K562 (cell line): Measurements from ENCODE around the gene CNTRL. TPM values are rescaled to one million over a fixed set of nuclear protein-coding genes. Genes with fewer than 3 reads are reported as not detected.
"Not testable (repeated sequence)": the region's sequence is repeated elsewhere in the genome, so short reads cannot be mapped to it uniquely, and the experiment has no call there.

Source experiments
- ATAC-seq: fragments of 200-7000 bp; cut with Tn5 transposase; 3 replicates; pipeline ENCODE4 v1.9.1; 2020; ENCODE audit warnings: moderate library complexity
- BruUV-seq: library from RNA; stranded (reverse); fragments of 400-500 nt; replicated peaks from 2 replicates; lab custom pipeline; 2021; lab: Mats Ljungman, UMichigan
- CTCF ChIA-PET: fragments of 300-600 bp; formaldehyde crosslinking; extraction: SDS; loops from one replicate; lab custom pipeline; 2021; ENCODE audit warnings: low intra/inter-chr PET ratio; lab: Yijun Ruan, JAX
- POLR2A ChIA-PET: fragments of 300-600, 350-650 bp; sonication (Branson Sonifier 250); formaldehyde crosslinking; extraction: SDS; loops from one replicate; lab custom pipeline; 2021; ENCODE audit warnings: antibody characterized with exemption, inconsistent platforms; lab: Yijun Ruan, JAX
- DNase-seq, 4 experiments: peaks; one replicate each; pipeline versions ENCODE4 v3.0.0 to v3.0.0-alpha.2; 2011 to 2018; ENCODE audit warnings: low spot score in 3 of 4, mixed read lengths in 3 of 4; ENCODE audit errors: extremely low read depth in 1 of 4
- FAIRE-seq: peaks from 2 replicates; lab custom pipeline; 2011; peaks lifted over from hg19 to GRCh38; lab: Jason Lieb, UNC
- H2AFZ ChIP-seq: 2 replicates; pipeline ENCODE4 v1.6.0; 2011; ENCODE audit warnings: low read depth, low read length, control low read depth, inconsistent platforms
- H3K27ac ChIP-seq: fragments of 200-600 bp; 3 replicates; pipeline ENCODE4 v1.8.0; 2011; ENCODE audit warnings: low read depth, mild to moderate bottlenecking, control low read depth, inconsistent platforms, low read length, moderate library complexity, mixed read lengths; ENCODE audit errors: extremely low read depth
- H3K27me3 ChIP-seq, 2 experiments: fragments of 300-600 bp in 1 of 2; 2 replicates in 1 of 2; 3 replicates in 1 of 2; pipeline versions ENCODE4 v1.6.0 to v1.8.0; 2011; ENCODE audit warnings: inconsistent platforms in 2 of 2, low read length in 2 of 2, mild to moderate bottlenecking in 1 of 2, mixed read lengths in 1 of 2, moderate library complexity in 1 of 2; ENCODE audit not compliant: control insufficient read depth in 2 of 2, insufficient read depth in 2 of 2
- H3K36me3 ChIP-seq: fragments of 300-600 bp; 3 replicates; pipeline ENCODE4 v1.8.0; 2011; ENCODE audit warnings: mild to moderate bottlenecking, low read length, inconsistent platforms; ENCODE audit not compliant: control insufficient read depth, insufficient read depth
- H3K4me1 ChIP-seq, 2 experiments: fragments of 200-600 bp in 1 of 2; replicated peaks in 1 of 2; 2 replicates in 1 of 2; 3 replicates in 1 of 2; pipeline versions ENCODE4 v1.5.1 to v1.8.0; 2011; ENCODE audit warnings: inconsistent platforms in 2 of 2, low read length in 2 of 2, mild to moderate bottlenecking in 1 of 2, mixed read lengths in 1 of 2, moderate library complexity in 1 of 2; ENCODE audit not compliant: control insufficient read depth in 2 of 2, insufficient read depth in 2 of 2
- H3K4me2 ChIP-seq: 2 replicates; pipeline ENCODE4 v1.6.1; 2011; ENCODE audit warnings: low read length, control low read depth, inconsistent platforms, mixed read lengths; ENCODE audit not compliant: insufficient read depth
- H3K4me3 ChIP-seq: fragments of 200-600 bp; sonication (generic), shearing (Covaris generic); 2 replicates; pipeline ENCODE4 v1.5.1; 2016; ENCODE audit warnings: control low read depth, inconsistent platforms
- H3K79me2 ChIP-seq: fragments of 200-600 bp; 3 replicates; pipeline ENCODE4 v1.8.0; 2011; ENCODE audit warnings: low read length, inconsistent platforms; ENCODE audit not compliant: control insufficient read depth, insufficient read depth
- H3K9ac ChIP-seq, 2 experiments: 2 replicates each; pipeline versions ENCODE4 v1.6.0 to v1.6.1; 2011; ENCODE audit warnings: low read depth in 2 of 2, low read length in 2 of 2, control low read depth in 1 of 2, inconsistent platforms in 1 of 2, mild to moderate bottlenecking in 1 of 2, mixed read lengths in 1 of 2; ENCODE audit not compliant: insufficient read depth in 1 of 2
- H3K9me1 ChIP-seq: one replicate; pipeline ENCODE4 v1.6.0; 2011; ENCODE audit warnings: inconsistent platforms, mild to moderate bottlenecking, low read length, moderate library complexity; ENCODE audit not compliant: control insufficient read depth, insufficient read depth
- H3K9me3 ChIP-seq: replicated peaks from 2 replicates; pipeline ENCODE4 v1.5.1; 2011; ENCODE audit warnings: low read depth, low read length, inconsistent platforms; ENCODE audit not compliant: control insufficient read depth, insufficient read depth
- H4K20me1 ChIP-seq: replicated peaks from 2 replicates; pipeline ENCODE4 v1.6.1; 2011; ENCODE audit warnings: low read length, inconsistent platforms, mixed read lengths; ENCODE audit not compliant: control insufficient read depth, insufficient read depth
- ARID1B ChIP-seq: fragments of 450-650 bp; IDR thresholded peaks from 2 replicates; pipeline ENCODE4 v1.6.1; 2016; ENCODE audit warnings: antibody characterized with exemption, mild to moderate bottlenecking, inconsistent platforms
- ARID3B ChIP-seq: fragments of 250-450 bp; sonication (Bioruptor Pico); IDR thresholded peaks from 2 replicates; pipeline ENCODE4 v1.4.0; 2020; ENCODE audit warnings: borderline replicate concordance
- BCOR ChIP-seq: fragments of 450-650 bp; IDR thresholded peaks from 2 replicates; pipeline ENCODE4 v1.6.1; 2016
- E2F8 ChIP-seq: fragments of 450-650 bp; IDR thresholded peaks from 2 replicates; pipeline ENCODE4 v1.7.1; 2018; ENCODE audit warnings: mild to moderate bottlenecking, low read depth; ENCODE audit not compliant: partially characterized antibody
- ETV6 ChIP-seq, 3 experiments: fragments of 150-350 bp in 1 of 3; sonication (generic) in 1 of 3; formaldehyde crosslinking in 1 of 3; IDR thresholded peaks; 2 replicates each; pipeline versions ENCODE4 v1.6.1 to v1.8.0; 2014 to 2022; ENCODE audit warnings: borderline replicate concordance in 2 of 3, low read depth in 2 of 3, antibody characterized with exemption in 1 of 3, low read length in 1 of 3, mild to moderate bottlenecking in 1 of 3, missing genetic modification reagents in 1 of 3
- KDM1A ChIP-seq, 2 experiments: fragments of 450-650 bp; IDR thresholded peaks; 2 replicates each; pipeline ENCODE4 v1.6.1; 2016; ENCODE audit warnings: mild to moderate bottlenecking in 2 of 2
- MEIS2 ChIP-seq: fragments of 450-650 bp; IDR thresholded peaks from 2 replicates; pipeline ENCODE4 v1.6.1; 2014; ENCODE audit warnings: mild to moderate bottlenecking; ENCODE audit not compliant: partially characterized antibody
- SMARCE1 ChIP-seq: fragments of 450-650 bp; IDR thresholded peaks from 2 replicates; pipeline ENCODE4 v1.7.1; 2016; ENCODE audit warnings: mild to moderate bottlenecking
- ZNF146 ChIP-seq: IDR thresholded peaks from one replicate; pipeline ENCODE4 v1.6.1; 2018; ENCODE audit warnings: missing compliant biosample characterization; ENCODE audit not compliant: unreplicated experiment
- WGBS: fragments of 100-300 bp; shearing (Covaris generic); methylation state at CpG from one replicate; pipeline ENCODE4 v1.1.6; 2016; ENCODE audit warnings: low coverage, mixed read lengths; ENCODE audit not compliant: insufficient coverage; ENCODE audit errors: missing lambda C conversion rate; 5-methylcytosine and 5-hydroxymethylcytosine counted together
- in situ Hi-C: fragments of 300-500 bp; cut with MboI; formaldehyde crosslinking; loops from 4 replicates; pipeline ENCODE4 v1.15.0; 2018; ENCODE audit warnings: inconsistent platforms, mixed read lengths
- intact Hi-C: fragments of 100-400 bp; cut with micrococcal nuclease; formaldehyde crosslinking; loops from 2 replicates; pipeline ENCODE4 v1.14.2; 2022
- polyA plus RNA-seq, 8 experiments: library from polyadenylated mRNA; depleted of rRNA in 4 of 8; stranded (reverse) in 5 of 8; unstranded in 3 of 8; fragments of >200 nt; fragmentation: Nextera tagmentation in 2 of 8; fragmentation: Illumina TruSeq in 1 of 8; extraction: Ambion mirVana in 2 of 8; extraction: Trizol in 1 of 8; gene quantifications; 2 replicates each; pipeline versions ENCODE4 v1.2.1 to v1.2.3, GENCODE V29; 2011 to 2014; ENCODE audit warnings: inconsistent platforms in 1 of 8, missing spikeins in 1 of 8
- total RNA-seq, 7 experiments: library from RNA; depleted of rRNA in 6 of 7; stranded (reverse); fragments of >200 nt in 6 of 7; fragmentation: Illumina TruSeq in 2 of 7; extraction: Trizol in 2 of 7; gene quantifications; 2 replicates each; pipeline versions ENCODE4 v1.2.1 to v1.2.3, GENCODE V29; 2011 to 2021; ENCODE audit warnings: low replicate concordance in 1 of 7

CNTRL gene
- total and polyA plus RNA-seq, 9 of the 15 experiments (the other 6 are each of a cell fraction or from before 2014, with no cell fraction given): 9.2 to 28.9 (median 20.5) TPM

- intact Hi-C loops, in situ Hi-C loops, H3K79me2 ChIP-seq, BruUV-seq, DNase-seq, CTCF ChIA-PET, H3K27ac ChIP-seq, POLR2A ChIA-PET, ATAC-seq, H3K4me3 ChIP-seq, H3K9me3 ChIP-seq, H3K9ac ChIP-seq, H3K36me3 ChIP-seq, H2AFZ ChIP-seq, H3K9me1 ChIP-seq, H3K27me3 ChIP-seq, H3K4me2 ChIP-seq, H3K4me1 ChIP-seq, FAIRE-seq, H4K20me1 ChIP-seq: not testable (repeated sequence)
- 90% methylated on average over 4 of the region's 5 CpGs for WGBS
- TF ChIP-seq KDM1A (IDR thresholded peaks at IDR 0.05) (0 out of 4 replicates have a peak, but pooled peaks of 1 of the 2 experiments have one; percentile 18), ZNF146 (peak; percentile 78), BCOR (peak; percentile 56)
Observed at GRCh38 chr9:121104054-121104453, 29.3 kb downstream of the CNTRL start.

- no TSS peak for BruUV-seq
- H3K79me2 ChIP-seq: no peaks in the 10 kb centered on the region
- no peak overlapping the region for H3K9ac ChIP-seq
- H4K20me1 ChIP-seq: no peaks in the 10 kb centered on the region
- WGBS: 56% methylated on average over 2 of the region's 2 CpGs
- no peak for ATAC-seq
- in situ Hi-C loops (no loop called here), intact Hi-C loops (no loop called here)
- peak in 1 of 4 experiments; percentile 11 for DNase-seq
- H3K4me1 ChIP-seq: no peaks in the 10 kb centered on the region; a peak in 2 of 5 replicates
- H3K9me3 ChIP-seq: no peaks in the 10 kb centered on the region
- H3K4me3 ChIP-seq: no peak overlapping the region
- ChIA-PET CTCF (no interaction called here), POLR2A (interaction anchor here (0.7 kb wide), 1 partner anchor 12 kb away, joined by 3 read pairs; no protein-coding TSS in a partner anchor)
- no peak for FAIRE-seq
- no peak overlapping the region for H3K27ac ChIP-seq
- H2AFZ ChIP-seq: no peak overlapping the region
- no peaks in the 10 kb centered on the region for H3K9me1 ChIP-seq
- H3K27me3 ChIP-seq: no peaks in the 10 kb centered on the region
- H3K36me3 ChIP-seq: peaks cover 3% of the 10 kb centered on the region; the same call in 1 of the 3 replicates
- no peak overlapping the region for H3K4me2 ChIP-seq
- TF ChIP-seq E2F8: peak; percentile 29
- TF ChIP-seq SMARCE1: peak; percentile 68; the same call in 1 of the 2 replicates
- TF ChIP-seq MEIS2: peak; percentile 58
- TF ChIP-seq ETV6 (IDR thresholded peaks at IDR 0.05; ENCODE audit: borderline replicate concordance in 1 of 2, low read depth in 2 of 2, low read length in 1 of 2): peak in 1 of 2 experiments; percentile 68; a peak in 1 of 4 replicates
- TF ChIP-seq ETV6 (CRISPR knock-in tag; IDR thresholded peaks at IDR 0.05; ENCODE audit: borderline replicate concordance): no peak
- no peak for TF ChIP-seq ARID3B (CRISPR knock-in tag)
- TF ChIP-seq ARID1B: peak; percentile 35; the same call in 1 of the 2 replicates
Observed at GRCh38 chr9:121105531-121105930, 30.8 kb downstream of the CNTRL start.
